GM20431 (cell line): ENCODE measurements around the gene C4orf46.
"Not testable (repeated sequence)": the region's sequence is repeated elsewhere in the genome, so short reads cannot be mapped to it uniquely, and the experiment has no call there.

Source experiments
- in situ Hi-C: fragments of 300-500 bp; cut with MseI, MboI; formaldehyde crosslinking; loops from one replicate; pipeline ENCODE4 v1.15.0; 2020; ENCODE audit warnings: low sequenced_read_pairs; ENCODE audit not compliant: unreplicated experiment

The C4orf46 gene

GRCh38 chr4:158671665-158671914, at the start of gene C4orf46:
TSS of gene C4orf46 (minus strand) at chr4:158671887. CDS start at chr4:158671801, 86 bp downstream.
- in situ Hi-C loops: no loop called here

DNA sequence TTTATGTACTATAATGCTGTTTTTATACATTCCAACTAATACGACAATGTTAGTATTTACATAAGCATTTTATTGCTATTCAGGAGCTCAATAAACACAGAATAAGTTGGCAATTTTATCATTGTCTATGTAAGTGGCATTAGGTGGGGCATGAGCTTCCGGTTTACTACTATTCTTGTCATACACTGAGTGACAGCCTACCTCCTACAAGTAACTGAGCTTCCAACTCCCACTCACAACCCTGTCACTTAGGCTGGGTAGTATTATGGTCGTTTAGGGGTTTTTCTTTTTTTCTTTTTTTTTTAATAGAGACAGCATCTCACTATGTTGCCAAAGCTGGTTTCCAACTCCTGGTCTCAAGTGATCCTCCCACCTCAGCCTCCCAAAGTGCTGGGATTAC, 44.1 kb upstream of the C4orf46 start:
- in situ Hi-C loops: loop anchor here (25.0 kb wide), 1 partner anchor 721 kb away; no protein-coding TSS in a partner anchor

- in situ Hi-C loops: loop anchor here (25.0 kb wide), 1 partner anchor 722 kb away; no protein-coding TSS in a partner anchor
These were observed 43.2 kb upstream of the C4orf46 start for GRCh38 chr4:158714937-158715336.

DNA sequence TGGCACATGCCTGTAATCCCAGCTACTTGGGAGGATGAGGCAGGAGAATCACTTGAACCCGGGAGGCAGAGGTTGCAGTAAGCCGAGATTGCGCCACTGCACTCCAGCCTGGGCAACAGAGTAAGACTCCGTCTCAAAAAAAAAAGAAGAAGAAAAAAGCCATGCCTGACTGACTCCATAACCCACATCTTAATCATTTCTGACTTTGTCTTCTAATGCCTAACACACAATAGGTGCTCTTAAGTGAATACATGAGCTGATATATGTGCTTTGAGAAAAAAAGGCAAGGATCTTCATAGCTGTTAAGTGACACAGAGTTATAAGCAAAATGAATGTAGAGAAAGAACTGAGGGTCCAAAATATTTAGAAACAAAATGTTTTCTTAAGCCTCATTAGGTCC, 40.9 kb upstream of the C4orf46 start:
- in situ Hi-C loops: loop anchor here (25.0 kb wide), 1 partner anchor 725 kb away; no protein-coding TSS in a partner anchor

GRCh38 chr4:158710814-158711213, 39.1 kb upstream of the C4orf46 start:
- in situ Hi-C loops: loop anchor here (25.0 kb wide), 1 partner anchor 726 kb away; no protein-coding TSS in a partner anchor

GRCh38 chr4:158704274-158704673, 32.6 kb upstream of the C4orf46 start:
- in situ Hi-C loops: loop anchor here (25.0 kb wide), 1 partner anchor 733 kb away; no protein-coding TSS in a partner anchor

DNA sequence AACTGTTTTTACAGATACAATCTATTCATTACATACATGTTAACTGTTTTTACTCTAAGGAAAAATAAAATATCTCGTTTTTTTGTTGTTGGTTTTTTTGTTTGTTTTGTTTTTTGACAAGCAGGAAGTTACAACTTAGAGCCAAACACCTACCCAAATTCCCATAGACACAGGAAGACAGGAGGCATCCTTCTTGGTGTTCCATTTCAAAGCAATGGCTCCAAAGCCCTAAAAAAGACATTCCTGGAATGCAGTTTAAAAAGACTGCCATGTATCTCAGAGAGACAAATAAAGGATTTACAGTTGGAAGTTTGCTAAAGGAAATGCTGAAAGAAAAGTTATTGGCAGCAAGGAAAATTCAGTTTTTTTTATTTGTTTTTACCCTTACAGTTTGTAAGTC, 17.1 kb upstream of the C4orf46 start:
- in situ Hi-C loops: no loop called here

DNA sequence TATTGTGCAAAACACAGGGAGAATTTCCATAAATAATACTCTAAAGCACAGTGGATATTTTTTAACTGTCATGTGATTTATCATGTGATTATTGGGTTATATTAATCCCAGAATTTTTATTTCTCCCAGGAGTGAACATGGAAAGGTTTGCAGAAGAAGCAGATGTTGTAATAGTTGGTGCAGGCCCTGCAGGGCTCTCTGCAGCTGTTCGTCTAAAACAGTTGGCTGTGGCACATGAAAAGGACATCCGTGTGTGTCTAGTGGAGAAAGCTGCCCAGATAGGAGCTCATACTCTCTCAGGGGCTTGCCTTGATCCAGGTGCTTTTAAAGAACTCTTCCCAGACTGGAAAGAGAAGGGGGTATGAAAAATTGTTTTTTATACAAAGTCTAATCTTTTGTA, 10.4 kb upstream of the C4orf46 start:
- in situ Hi-C loops: no loop called here

GRCh38 chr4:158681629-158682028, 9.9 kb upstream of the C4orf46 start:
- in situ Hi-C loops: no loop called here

DNA sequence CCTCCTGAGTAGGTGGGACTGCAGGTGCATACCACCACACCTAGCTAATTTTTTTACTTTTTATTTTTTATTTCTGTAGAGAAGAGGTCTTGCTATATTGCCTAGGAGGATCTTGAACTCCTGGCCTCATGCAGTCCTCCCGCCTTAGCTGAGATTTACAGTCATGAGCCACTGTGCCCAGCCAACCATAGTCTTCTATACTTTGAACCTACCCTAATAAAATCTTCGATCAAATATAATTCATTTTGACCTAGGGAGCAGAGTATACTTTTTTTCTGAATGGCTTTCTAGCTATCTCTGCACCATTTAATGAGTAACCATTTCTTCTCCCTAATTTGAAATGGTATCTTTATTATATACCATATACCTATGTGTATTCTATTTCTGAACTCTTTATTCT, 7.1 kb upstream of the C4orf46 start:
- in situ Hi-C loops: no loop called here

DNA sequence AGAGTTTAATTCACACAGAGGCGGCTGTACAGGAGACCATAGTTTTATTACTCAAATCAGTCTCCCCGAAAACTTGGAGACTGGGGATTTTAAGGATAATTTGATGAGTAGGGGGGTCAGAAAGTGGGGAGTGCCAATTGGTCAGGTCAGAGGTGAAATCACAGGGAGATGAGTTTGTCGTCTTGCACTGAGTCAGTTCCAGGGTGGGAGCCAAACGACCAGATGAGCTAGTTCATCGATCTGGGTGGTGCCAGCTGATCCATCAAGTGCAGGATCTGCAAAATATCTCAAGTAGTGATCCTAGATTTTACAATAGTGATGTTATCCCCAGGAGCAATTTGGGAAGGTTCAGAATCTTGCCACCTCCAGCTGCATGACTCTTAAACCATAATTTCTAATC, 4.4 kb upstream of the C4orf46 start:
- in situ Hi-C loops: no loop called here

DNA sequence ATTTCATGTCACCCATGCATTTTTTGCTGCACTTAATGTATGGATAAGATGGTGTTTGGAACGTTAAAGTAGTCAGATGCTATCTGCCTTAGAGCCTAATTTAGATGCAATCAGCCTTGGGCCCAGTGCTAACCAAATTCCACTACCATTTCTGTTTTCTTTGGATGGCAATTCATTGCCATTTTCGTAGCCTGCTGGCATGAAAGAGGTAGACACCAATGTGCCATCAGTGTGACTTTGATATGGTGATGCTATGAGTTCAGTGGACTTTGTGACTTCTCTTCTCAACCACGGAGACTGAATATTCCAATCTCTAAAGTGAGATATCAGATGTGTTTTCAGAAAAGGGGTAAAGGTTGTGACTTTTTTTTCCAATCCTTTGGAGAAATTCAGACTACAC, 1.9 kb upstream of the C4orf46 start:
- in situ Hi-C loops: no loop called here

- in situ Hi-C loops: no loop called here
These were observed 474 bp upstream of the C4orf46 start, which contains the start of gene ETFDH for GRCh38 chr4:158671915-158672806. TSS of gene ETFDH (plus strand) at chr4:158672296. CDS start at chr4:158672457, 161 bp downstream.

DNA sequence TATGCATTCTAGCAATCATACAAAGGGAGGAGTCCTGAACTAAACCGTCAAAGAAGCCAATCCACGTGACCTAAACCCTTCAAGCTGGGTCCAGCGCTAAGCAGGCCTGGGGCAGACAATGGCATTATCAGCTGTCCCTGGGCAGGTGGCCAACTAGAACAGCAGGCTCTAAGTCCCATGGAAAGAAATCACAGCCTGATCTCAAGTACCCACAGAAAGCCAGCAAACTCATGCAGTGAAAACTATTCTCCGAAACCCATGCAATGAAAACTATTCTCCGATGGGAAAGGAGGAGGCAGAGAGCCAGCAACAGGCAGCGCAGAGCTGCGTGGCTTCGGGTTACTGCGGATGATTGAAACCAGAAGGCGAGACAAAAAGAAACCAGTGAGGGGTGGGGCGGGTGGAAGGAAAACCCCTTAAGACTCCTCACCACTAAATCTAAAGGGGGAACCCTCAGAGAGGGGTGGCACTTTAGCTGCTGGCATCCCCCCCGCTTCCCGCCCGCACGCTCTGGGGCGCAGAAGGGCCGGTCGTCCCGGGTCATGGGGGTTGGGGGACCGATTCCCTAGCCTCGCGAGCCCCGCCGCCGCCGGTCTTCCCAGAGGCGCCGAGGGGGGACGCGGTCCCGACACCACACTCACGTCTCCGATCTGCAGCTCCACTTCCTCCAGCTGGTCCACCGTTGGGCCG, 567 bp downstream of the C4orf46 start:
- in situ Hi-C loops: no loop called here

GRCh38 chr4:158669310-158669709, 2.4 kb downstream of the C4orf46 start:
- in situ Hi-C loops: no loop called here

DNA sequence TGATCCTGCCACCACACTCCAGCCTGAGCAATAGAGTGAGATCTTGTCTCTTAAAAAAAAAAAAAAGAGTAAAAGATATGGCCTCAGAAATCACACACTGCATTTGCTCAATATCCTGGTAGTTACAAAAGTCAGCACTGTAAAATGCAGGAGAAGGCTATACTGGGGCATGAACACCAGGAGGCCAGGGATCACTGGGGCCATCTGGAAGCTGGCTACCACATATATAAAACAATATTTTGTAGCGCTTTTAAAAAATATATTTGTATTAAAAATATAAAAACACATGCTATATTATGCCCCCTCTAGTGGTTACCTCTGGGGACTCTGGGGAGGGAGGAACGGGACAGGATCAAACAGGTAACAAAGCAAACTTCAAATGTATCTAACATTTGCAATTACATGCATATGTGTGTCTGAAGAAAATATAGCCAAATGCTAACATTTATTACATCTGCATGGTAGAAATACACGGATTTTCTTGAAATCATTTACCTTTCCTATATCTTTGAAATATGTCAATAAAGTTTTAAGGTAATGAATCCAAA, 4.0 kb downstream of the C4orf46 start:
- in situ Hi-C loops: no loop called here

DNA sequence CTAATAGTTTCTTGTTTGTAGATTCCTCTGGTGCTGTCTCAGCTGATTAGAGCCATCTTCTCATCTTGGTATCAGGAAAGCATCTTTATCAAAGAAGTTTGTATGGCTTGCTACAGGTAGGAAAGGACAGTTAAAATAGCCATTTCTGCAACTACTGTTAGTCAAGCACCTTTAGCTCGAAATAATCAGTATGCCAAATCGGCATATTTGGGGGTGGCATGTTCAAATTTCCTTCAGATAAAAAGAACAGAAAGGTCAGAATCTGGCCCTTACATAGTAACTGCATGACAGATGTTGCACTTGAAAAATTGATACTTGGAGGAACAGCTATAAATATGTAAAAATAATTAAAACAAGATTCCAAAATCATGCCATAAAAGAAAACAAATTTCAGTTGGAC, 4.8 kb downstream of the C4orf46 start:
- in situ Hi-C loops: no loop called here

DNA sequence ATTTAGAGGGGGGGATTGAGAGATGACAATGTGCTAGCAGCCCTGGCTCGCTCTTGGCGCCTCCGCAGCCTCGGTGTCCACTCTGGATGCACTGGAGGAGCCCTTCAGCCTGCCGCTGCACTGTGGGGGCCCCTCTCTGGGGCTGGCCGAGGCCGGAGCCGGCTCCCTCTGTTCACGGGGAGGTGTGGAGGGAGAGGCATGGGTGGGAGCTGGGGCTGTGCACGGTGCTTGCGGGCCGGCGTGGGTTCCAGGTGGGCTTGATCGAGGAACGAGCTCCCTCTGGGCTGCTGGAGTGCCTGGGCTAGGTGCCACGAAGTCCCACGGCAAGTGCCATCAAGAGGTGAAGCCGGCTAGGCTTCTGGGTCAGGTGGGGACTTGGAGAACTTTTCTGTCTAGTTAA, 6.9 kb downstream of the C4orf46 start:
- in situ Hi-C loops: no loop called here

- in situ Hi-C loops: not testable (repeated sequence)
These were observed 7.7 kb downstream of the C4orf46 start for GRCh38 chr4:158663707-158664625.

- in situ Hi-C loops: not testable (repeated sequence)
These were observed 8.4 kb downstream of the C4orf46 start for GRCh38 chr4:158663255-158663654.
